AG04450 (cell line): ENCODE data around the gene TMEM14C. TPM values are rescaled to one million over a fixed set of nuclear protein-coding genes. Genes with fewer than 3 reads are reported as not detected.

ENCODE experiments used
- CTCF ChIA-PET: fragments of 300-600, 350-600 bp; formaldehyde crosslinking; extraction: SDS; loops from one replicate; lab custom pipeline; 2022; ENCODE audit warnings: antibody characterized with exemption, inconsistent platforms; lab: Charles Lee
- POLR2A ChIA-PET: fragments of 350-600 bp; formaldehyde crosslinking; extraction: SDS; loops from one replicate; lab custom pipeline; 2021; ENCODE audit warnings: antibody characterized with exemption, inconsistent platforms; lab: Yijun Ruan, JAX
- DNase-seq: peaks from one replicate; pipeline ENCODE4 v3.0.0-alpha.2; 2011; ENCODE audit warnings: low read depth, low spot score
- H3K27ac ChIP-seq: one replicate; pipeline ENCODE4 v1.5.1; 2012; ENCODE audit warnings: low read depth, low read length, control low read depth
- H3K27me3 ChIP-seq: one replicate; pipeline ENCODE4 v1.6.0; 2012; ENCODE audit warnings: low read length; ENCODE audit not compliant: control insufficient read depth, insufficient read depth
- H3K4me3 ChIP-seq: 2 replicates; pipeline ENCODE4 v1.5.1; 2011; ENCODE audit warnings: mild to moderate bottlenecking, low read depth, low read length, control low read depth
- H3K9me3 ChIP-seq: 2 replicates; pipeline ENCODE4 v1.5.1; 2012; ENCODE audit warnings: low read length; ENCODE audit not compliant: control insufficient read depth, insufficient read depth
- CTCF ChIP-seq: IDR thresholded peaks from 2 replicates; pipeline ENCODE4 v1.5.1; 2011; ENCODE audit warnings: low read depth, low read length, control low read depth, inconsistent platforms
- polyA plus RNA-seq: library from polyadenylated mRNA; depleted of rRNA; stranded (reverse); fragments of >200 nt; gene quantifications from 2 replicates; pipeline ENCODE4 v1.2.3, GENCODE V29; 2011

Gene TMEM14C
- polyA plus RNA-seq, 1 experiment, result 385 TPM

- H3K27ac ChIP-seq, result no peak overlapping the region
- no peak for TF ChIP-seq CTCF
- CTCF ChIA-PET, result no interaction called here
Observed at GRCh38 chr6:10696655-10697054, 26.2 kb upstream of the TMEM14C start.

GRCh38 chr6:10713962-10714361 is 8.9 kb upstream of the TMEM14C start:
- TF ChIP-seq CTCF, result no peak
- DNase-seq, result no peak
- Histone ChIP-seq H3K4me3 (no peak overlapping the region), H3K27me3 (no peaks in the 10 kb centered on the region), H3K9me3 (peaks cover 6% of the 10 kb centered on the region), H3K27ac (no peak overlapping the region)
- CTCF ChIA-PET, result no interaction called here
- POLR2A ChIA-PET, result no interaction called here

More at GRCh38 chr6:10696655-10697054, 26.2 kb upstream of the TMEM14C start:
- Histone ChIP-seq H3K27me3 (no peaks in the 10 kb centered on the region), H3K9me3 (no peaks in the 10 kb centered on the region), H3K4me3 (no peak overlapping the region)
- DNase-seq, result no peak
- POLR2A ChIA-PET, result no interaction called here

- CTCF ChIA-PET, result interaction anchor here (0.7 to 1.3 kb wide), 4 partner anchors 40 to 241 kb away, joined by 3 to 4 read pairs (median 3); no protein-coding TSS in a partner anchor
- no peak for DNase-seq
Observed at GRCh38 chr6:10719296-10719963, 3.4 kb upstream of the TMEM14C start.

GRCh38 chr6:10719964-10720264 is 3.0 kb upstream of the TMEM14C start:
- H3K4me3 ChIP-seq, result peak overlapping the region; percentile 63
- H3K27ac ChIP-seq, result no peak overlapping the region
- ChIA-PET CTCF (interaction anchor here (1.2 to 1.3 kb wide), 3 partner anchors 40 to 242 kb away, joined by 3 read pairs; no protein-coding TSS in a partner anchor), POLR2A (interaction anchor here (0.7 kb wide), 1 partner anchor 75 kb away, joined by 3 read pairs; no protein-coding TSS in a partner anchor)
- H3K27me3 ChIP-seq, result no peaks in the 10 kb centered on the region
- TF ChIP-seq CTCF, result no peak
- no peak for DNase-seq
- peaks cover 10% of the 10 kb centered on the region for H3K9me3 ChIP-seq

More at GRCh38 chr6:10719296-10719963, 3.4 kb upstream of the TMEM14C start:
- POLR2A ChIA-PET, result interaction anchor here (0.7 to 1.1 kb wide), 3 partner anchors 25 to 74 kb away, joined by 3 to 4 read pairs (median 3); partner anchors contain the start of gene PAK1IP1
- peak overlapping the region; percentile 60 for H3K27ac ChIP-seq
- TF ChIP-seq CTCF, result no peak
- no peaks in the 10 kb centered on the region for H3K27me3 ChIP-seq
- H3K4me3 ChIP-seq, result peak overlapping the region; percentile 63
- H3K9me3 ChIP-seq, result peaks cover 10% of the 10 kb centered on the region
